ENCODE results near the gene GLIPR2.

GLIPR2 gene

GRCh38 chr9:36127652-36128244, 8.8 kb upstream of the GLIPR2 start:
- POLR2A ChIA-PET: no interaction called here
- TF ChIP-seq ZBTB1 (tag by site-specific recombination; IDR thresholded peaks at IDR 0.05) (no peak), SCRT1 (tag by site-specific recombination; IDR thresholded peaks at IDR 0.05; ENCODE audit: borderline replicate concordance) (no peak), FEZF1 (tag by site-specific recombination; IDR thresholded peaks at IDR 0.05) (no peak), ZNF513 (tag by site-specific recombination; IDR thresholded peaks at IDR 0.05) (no peak), ATF2 (tag by site-specific recombination; IDR thresholded peaks at IDR 0.05; ENCODE audit: low read depth) (no peak), ZNF707 (tag by site-specific recombination; IDR thresholded peaks at IDR 0.05) (no peak), HOXD13 (CRISPR knock-in tag; IDR thresholded peaks at IDR 0.05; ENCODE audit: borderline replicate concordance) (no peak), ZFP37 (tag by site-specific recombination; IDR thresholded peaks at IDR 0.05) (no peak), ZNF302 (tag by site-specific recombination; IDR thresholded peaks at IDR 0.05; ENCODE audit: low read depth) (no peak), PRDM4 (tag by site-specific recombination; IDR thresholded peaks at IDR 0.05) (no peak), ZNF449 (tag by site-specific recombination; IDR thresholded peaks at IDR 0.05) (no peak), SP2 (tag by site-specific recombination; IDR thresholded peaks at IDR 0.05) (no peak), ZNF175 (tag by site-specific recombination; IDR thresholded peaks at IDR 0.05) (no peak), ZBTB20 (tag by site-specific recombination; IDR thresholded peaks at IDR 0.05) (no peak), ZNF398 (tag by site-specific recombination; IDR thresholded peaks at IDR 0.05) (no peak), ZNF626 (tag by site-specific recombination; IDR thresholded peaks at IDR 0.05) (no peak), ZFHX2 (tag by site-specific recombination; conservative IDR thresholded peaks at IDR 0.05) (no peak), ZNF677 (tag by site-specific recombination; IDR thresholded peaks at IDR 0.05) (no peak)
- CTCF ChIA-PET: interaction anchor here (0.6 to 1.0 kb wide), 3 partner anchors 8 to 39 kb away, joined by 3 read pairs; no protein-coding TSS in a partner anchor

More at GRCh38 chr9:36127652-36128244, 8.8 kb upstream of the GLIPR2 start:
- H3K4me1 ChIP-seq (ENCODE audit: control insufficient read depth, insufficient read depth, low read length): no peaks in the 10 kb centered on the region
- no peaks in the 10 kb centered on the region for H3K9me3 ChIP-seq (ENCODE audit: control insufficient read depth, insufficient read depth, low read depth, low read length)
- peaks cover 0 to 4% of the 10 kb centered on the region in 2 experiments; a peak in 1 of 3 replicates for H3K36me3 ChIP-seq (ENCODE audit: control insufficient read depth in 2 of 2, insufficient read depth in 1 of 2, low read length in 2 of 2)
- no peak overlapping the region for H3K27ac ChIP-seq (ENCODE audit: extremely low read depth, low read depth, low read length)
- H3K4me3 ChIP-seq (ENCODE audit: low read depth, low read length): no peak overlapping the region

Measured in HEK293 (cell line).